ENCODE results near the gene RHOB.

DNA sequence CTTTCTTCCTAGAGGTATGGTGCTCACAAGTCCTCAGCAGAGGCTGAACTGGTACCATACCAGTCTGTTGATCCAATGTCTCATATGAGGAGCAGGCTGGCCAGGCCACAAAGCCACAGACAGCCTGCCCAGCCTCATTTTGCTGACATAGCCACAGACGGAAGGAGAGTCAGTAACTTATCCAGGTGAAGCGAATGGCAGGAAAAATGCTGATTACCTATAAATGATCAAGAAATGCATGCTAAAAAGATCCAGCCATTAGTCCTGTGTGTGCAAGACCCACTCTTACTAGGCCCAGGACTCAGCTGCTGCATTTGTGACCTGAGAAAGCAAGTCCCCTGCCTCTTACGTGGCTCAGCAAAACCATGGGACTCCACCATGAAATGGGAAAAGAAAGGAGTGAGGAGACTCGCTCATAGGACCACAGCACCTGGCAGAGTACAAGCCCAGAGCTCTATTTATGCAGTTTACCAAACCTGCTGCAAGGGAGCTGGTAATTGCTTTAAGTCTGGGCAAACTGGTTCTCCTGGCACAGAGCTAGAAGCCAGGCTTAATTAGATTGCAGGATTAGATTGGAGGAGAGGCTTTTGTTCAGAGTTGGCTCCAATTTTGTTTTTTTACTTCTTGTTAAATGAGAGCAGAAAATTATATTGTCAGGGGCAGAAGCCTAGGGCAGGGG lies 19.0 kb downstream of the RHOB start:
- no peak for TF ChIP-seq TAF1 (IDR thresholded peaks at IDR 0.05; ENCODE audit: borderline replicate concordance, insufficient read depth, low read length)
- TF ChIP-seq POLR2AphosphoS5 (IDR thresholded peaks at IDR 0.05; ENCODE audit: low read depth, low read length), result no peak

Data from PFSK-1 (cell line).